Mesodermal cell (in vitro differentiated cells): ENCODE data around the gene RNF183. TPM values are rescaled to one million over a fixed set of nuclear protein-coding genes. Genes with fewer than 3 reads are reported as not detected.

Experiments
- H3K27ac ChIP-seq: 2 replicates; pipeline ENCODE4 v1.7.0; 2013; ENCODE audit warnings: mild to moderate bottlenecking, low read depth, low read length, moderate library complexity; ENCODE audit not compliant: severe bottlenecking
- H3K36me3 ChIP-seq: 2 replicates; pipeline ENCODE4 v1.7.1; 2013; ENCODE audit warnings: mild to moderate bottlenecking, low read length, moderate library complexity; ENCODE audit not compliant: control insufficient read depth, insufficient read depth
- H3K4me1 ChIP-seq: one replicate; pipeline ENCODE4 v1.7.1; 2013; ENCODE audit warnings: mild to moderate bottlenecking, low read length; ENCODE audit not compliant: insufficient read depth, control insufficient read depth, poor library complexity, severe bottlenecking
- H3K4me3 ChIP-seq: 2 replicates; pipeline ENCODE4 v1.7.0; 2013; ENCODE audit warnings: low read length, control low read depth, mild to moderate bottlenecking; ENCODE audit not compliant: insufficient read depth, poor library complexity, severe bottlenecking; ENCODE audit errors: extremely low read depth
- H3K9me3 ChIP-seq: 2 replicates; pipeline ENCODE4 v1.7.1; 2013; ENCODE audit warnings: mild to moderate bottlenecking, low read length, moderate library complexity; ENCODE audit not compliant: control insufficient read depth
- WGBS, 2 experiments: methylation state at CpG; one replicate each; pipeline ENCODE4 v1.1.5; 2013; ENCODE audit warnings: missing lambda C conversion rate in 2 of 2; ENCODE audit not compliant: insufficient coverage in 2 of 2; 5-methylcytosine and 5-hydroxymethylcytosine counted together
- polyA plus RNA-seq, 2 experiments: library from polyadenylated mRNA; stranded (reverse); fragments of 50-300 nt; gene quantifications; one replicate each; pipeline ENCODE4 v1.2.3, GENCODE V29; 2013

The RNF183 gene
- polyA plus RNA-seq (2013, experiment 1 of 2) = not detected
- polyA plus RNA-seq (2013, experiment 2 of 2) = not detected

GRCh38 chr9:113302792-113303418 lies at the start of gene RNF183:
Gene RNF183 (minus strand): TSS chr9:113303376. CDS start chr9:113298184, 5,192 bp downstream.
- Histone ChIP-seq H3K9me3 (no peaks in the 10 kb centered on the region), H3K4me3 (no peak within 1 kb of the TSS), H3K36me3 (no peaks in the 10 kb centered on the region), H3K4me1 (no peaks in the 10 kb centered on the region), H3K27ac (no peak within 1 kb of the TSS)
- WGBS, 2 experiments = 83 to 94% methylated on average over 23 to 25 of the region's 25 CpGs

GRCh38 chr9:113352411-113352810 lies 49.2 kb upstream of the RNF183 start:
- no CpG with 5 or more reads among the region's 1 CpG for WGBS, 2 experiments
- H3K4me3 ChIP-seq = no peak overlapping the region
- H3K4me1 ChIP-seq = no peaks in the 10 kb centered on the region
- no peaks in the 10 kb centered on the region for H3K9me3 ChIP-seq
- no peak overlapping the region for H3K27ac ChIP-seq
- H3K36me3 ChIP-seq = no peaks in the 10 kb centered on the region

GRCh38 chr9:113352006-113352405 lies 48.8 kb upstream of the RNF183 start:
- 60 to 85% methylated on average over 2 to 5 of the region's 6 CpGs for WGBS, 2 experiments
- Histone ChIP-seq H3K9me3 (no peaks in the 10 kb centered on the region), H3K4me1 (no peaks in the 10 kb centered on the region), H3K36me3 (no peaks in the 10 kb centered on the region), H3K27ac (no peak overlapping the region), H3K4me3 (no peak overlapping the region)

- Histone ChIP-seq H3K36me3 (no peaks in the 10 kb centered on the region), H3K27ac (no peak overlapping the region), H3K9me3 (no peaks in the 10 kb centered on the region), H3K4me1 (no peaks in the 10 kb centered on the region), H3K4me3 (no peak overlapping the region)
- 63 to 75% methylated on average over 5 of the region's 6 CpGs for WGBS, 2 experiments
Measured at GRCh38 chr9:113350937-113351336, 47.8 kb upstream of the RNF183 start.

- Histone ChIP-seq H3K36me3 (no peaks in the 10 kb centered on the region), H3K27ac (no peak overlapping the region), H3K4me3 (peak overlapping the region; percentile 27), H3K9me3 (no peaks in the 10 kb centered on the region), H3K4me1 (no peaks in the 10 kb centered on the region)
- 46 to 51% methylated on average over 4 to 9 of the region's 14 CpGs for WGBS, 2 experiments
Measured at GRCh38 chr9:113350107-113350661, 47.0 kb upstream of the RNF183 start.

- WGBS, 2 experiments = 1 to 3% methylated on average over 39 to 59 of the region's 71 CpGs
- H3K27ac ChIP-seq = no peak within 1 kb of the TSS
- no peaks in the 10 kb centered on the region for H3K9me3 ChIP-seq
- H3K4me3 ChIP-seq = peak within 1 kb of the TSS; percentile 27
- no peaks in the 10 kb centered on the region for H3K36me3 ChIP-seq
- no peaks in the 10 kb centered on the region for H3K4me1 ChIP-seq
Measured at GRCh38 chr9:113349445-113350094, 46.4 kb upstream of the RNF183 start, which contains the start of gene BSPRY. Gene BSPRY (plus strand): TSS chr9:113349541. CDS start chr9:113349580, 39 bp downstream.

GRCh38 chr9:113349066-113349444 lies 45.9 kb upstream of the RNF183 start:
- H3K4me3 ChIP-seq = no peak overlapping the region
- no peaks in the 10 kb centered on the region for H3K36me3 ChIP-seq
- H3K9me3 ChIP-seq = no peaks in the 10 kb centered on the region
- H3K4me1 ChIP-seq = no peaks in the 10 kb centered on the region
- WGBS, 2 experiments = 28 to 33% methylated on average over 6 to 8 of the region's 13 CpGs
- H3K27ac ChIP-seq = no peak overlapping the region

- Histone ChIP-seq H3K27ac (no peak overlapping the region), H3K36me3 (no peaks in the 10 kb centered on the region), H3K9me3 (no peaks in the 10 kb centered on the region), H3K4me3 (no peak overlapping the region), H3K4me1 (no peaks in the 10 kb centered on the region)
- 63 to 88% methylated on average over 1 of the region's 3 CpGs for WGBS, 2 experiments
Measured at GRCh38 chr9:113348437-113348836, 45.3 kb upstream of the RNF183 start.

- no peaks in the 10 kb centered on the region for H3K4me1 ChIP-seq
- H3K36me3 ChIP-seq = no peaks in the 10 kb centered on the region
- WGBS, 2 experiments = no CpG with 5 or more reads among the region's 1 CpG
Measured at GRCh38 chr9:113345671-113346070, 42.5 kb upstream of the RNF183 start.

GRCh38 chr9:113345190-113345589 lies 42.0 kb upstream of the RNF183 start:
- WGBS, 2 experiments = no CpG with 5 or more reads among the region's 2 CpGs
- Histone ChIP-seq H3K27ac (no peak overlapping the region), H3K36me3 (no peaks in the 10 kb centered on the region)

More at GRCh38 chr9:113345671-113346070, 42.5 kb upstream of the RNF183 start:
- no peak overlapping the region for H3K27ac ChIP-seq
- H3K4me3 ChIP-seq = no peak overlapping the region
- H3K9me3 ChIP-seq = no peaks in the 10 kb centered on the region

More at GRCh38 chr9:113345190-113345589, 42.0 kb upstream of the RNF183 start:
- no peaks in the 10 kb centered on the region for H3K9me3 ChIP-seq
- H3K4me3 ChIP-seq = no peak overlapping the region
- H3K4me1 ChIP-seq = no peaks in the 10 kb centered on the region
